Inferior parietal cortex (tissue), 1 donor: ENCODE measurements around the gene CSNK2A3.
"Not testable (repeated sequence)": the region's sequence is repeated elsewhere in the genome, so short reads cannot be mapped to it uniquely, and the experiment has no call there.

Source experiments
- DNase-seq: peaks from one replicate; pipeline ENCODE4 v3.0.0-alpha.2; 2016; ENCODE audit errors: extremely low spot score

The CSNK2A3 gene

GRCh38 chr11:11379661-11380060 lies 26.6 kb upstream of the CSNK2A3 start:
- no peak for DNase-seq

- no peak for DNase-seq
Measured at GRCh38 chr11:11378184-11378940, 25.3 kb upstream of the CSNK2A3 start.

- DNase-seq, result no peak
Measured at GRCh38 chr11:11374358-11375148, 21.5 kb upstream of the CSNK2A3 start.

- DNase-seq, result no peak
Measured at GRCh38 chr11:11373934-11374333, 20.9 kb upstream of the CSNK2A3 start.

GRCh38 chr11:11372461-11372860 lies 19.4 kb upstream of the CSNK2A3 start:
- no peak for DNase-seq

- no peak for DNase-seq
Measured at GRCh38 chr11:11370962-11371303, 17.9 kb upstream of the CSNK2A3 start.

GRCh38 chr11:11370255-11370961 lies 17.4 kb upstream of the CSNK2A3 start:
- DNase-seq, result peak; percentile 34

GRCh38 chr11:11366793-11367192 lies 13.7 kb upstream of the CSNK2A3 start:
- DNase-seq, result no peak

GRCh38 chr11:11363674-11364073 lies 10.6 kb upstream of the CSNK2A3 start:
- DNase-seq, result no peak

- DNase-seq, result no peak
Measured at GRCh38 chr11:11359611-11360010, 6.6 kb upstream of the CSNK2A3 start.

GRCh38 chr11:11356842-11357241 lies 3.8 kb upstream of the CSNK2A3 start:
- no peak for DNase-seq

- DNase-seq, result not testable (repeated sequence)
Measured at GRCh38 chr11:11351851-11352250, 1.2 kb downstream of the CSNK2A3 start.

GRCh38 chr11:11351042-11351586 lies 1.9 kb downstream of the CSNK2A3 start:
- no peak for DNase-seq

- DNase-seq, result peak; percentile 5
Measured at GRCh38 chr11:11349870-11350337, 3.1 kb downstream of the CSNK2A3 start.

- no peak for DNase-seq
Measured at GRCh38 chr11:11349106-11349825, 3.8 kb downstream of the CSNK2A3 start.

- DNase-seq, result no peak
Measured at GRCh38 chr11:11348303-11348702, 4.7 kb downstream of the CSNK2A3 start.

GRCh38 chr11:11347592-11347991 lies 5.5 kb downstream of the CSNK2A3 start:
- no peak for DNase-seq

GRCh38 chr11:11346303-11346702 lies 6.7 kb downstream of the CSNK2A3 start:
- DNase-seq, result no peak

- no peak for DNase-seq
Measured at GRCh38 chr11:11345099-11345498, 8.0 kb downstream of the CSNK2A3 start.

- no peak for DNase-seq
Measured at GRCh38 chr11:11344045-11344444, 9.0 kb downstream of the CSNK2A3 start.

GRCh38 chr11:11338304-11338703 lies 14.7 kb downstream of the CSNK2A3 start:
- DNase-seq, result no peak
